Epidermal melanocyte (primary cell): ENCODE measurements around the gene FAM13C.
"Not testable (repeated sequence)": the region's sequence is repeated elsewhere in the genome, so short reads cannot be mapped to it uniquely, and the experiment has no call there.

Experiments used
- DNase-seq: peaks from one replicate; pipeline ENCODE4 v3.0.0; 2011; ENCODE audit warnings: low spot score; ENCODE audit not compliant: insufficient read length

FAM13C gene

GRCh38 chr10:59362144-59362958 is at the start of gene FAM13C:
TSS of gene FAM13C (minus strand) at chr10:59362549. CDS start at chr10:59362460, 89 bp downstream.
- DNase-seq, result no peak

DNA sequence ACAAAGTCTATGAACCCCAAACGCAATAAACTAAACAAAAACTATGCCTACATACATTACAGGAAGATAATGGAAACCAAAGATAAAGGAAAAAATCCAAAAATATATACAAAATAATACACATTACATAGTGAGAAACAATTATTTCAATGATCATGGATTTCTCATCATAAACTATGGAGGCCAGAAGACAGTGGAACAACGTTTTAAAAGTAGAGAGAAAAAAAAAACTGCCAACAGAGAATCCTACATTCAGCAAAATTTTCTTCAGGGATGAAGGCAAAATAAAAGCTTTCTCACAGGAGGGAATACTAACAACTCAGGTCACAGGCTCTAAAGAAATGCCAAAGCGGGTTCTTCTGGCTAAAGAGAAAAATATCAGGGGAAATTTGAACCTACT is 42.9 kb upstream of the FAM13C start:
- no peak for DNase-seq

DNA sequence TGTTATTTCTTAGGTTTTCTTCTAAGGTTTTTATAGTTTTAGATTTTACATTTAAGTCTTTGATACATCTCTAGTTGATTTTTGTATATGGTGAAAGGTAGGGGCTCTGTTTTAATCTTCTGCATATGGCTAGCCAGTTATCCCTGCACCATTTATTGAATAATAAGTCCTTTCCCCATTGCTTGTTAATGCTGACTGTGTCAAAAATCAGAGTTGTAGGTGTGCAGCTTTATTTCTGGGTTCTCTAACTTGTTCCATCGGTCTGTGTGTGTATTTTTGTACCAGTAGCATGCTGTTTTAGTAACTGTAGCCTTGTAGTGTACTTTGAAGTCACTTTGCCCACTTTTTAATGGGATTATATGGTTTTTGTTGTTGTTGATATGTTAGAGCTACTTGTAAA is 37.9 kb upstream of the FAM13C start:
- no peak for DNase-seq

- DNase-seq, result not testable (repeated sequence)
These were observed 37.0 kb upstream of the FAM13C start for GRCh38 chr10:59399329-59399728.

DNA sequence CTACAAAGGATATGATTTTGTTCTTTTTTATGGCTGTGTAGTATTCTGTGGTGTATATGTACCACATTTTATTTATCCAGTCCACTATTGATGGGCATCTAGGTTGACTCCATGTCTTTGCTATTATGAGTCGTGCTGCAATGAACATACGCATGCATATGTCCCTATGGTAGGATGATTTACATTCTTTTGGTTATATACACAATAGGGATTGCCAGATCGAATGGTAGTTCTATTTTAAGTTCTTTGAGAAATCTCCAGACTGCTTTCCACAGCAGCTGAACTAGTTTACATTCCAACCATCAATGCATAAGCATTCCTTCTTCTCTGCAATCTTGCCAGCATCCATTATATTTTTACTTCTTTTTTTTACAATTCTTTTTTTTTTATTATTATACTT is 35.6 kb upstream of the FAM13C start:
- DNase-seq, result no peak

- DNase-seq, result no peak
These were observed 33.6 kb upstream of the FAM13C start for GRCh38 chr10:59395984-59396383.

DNA sequence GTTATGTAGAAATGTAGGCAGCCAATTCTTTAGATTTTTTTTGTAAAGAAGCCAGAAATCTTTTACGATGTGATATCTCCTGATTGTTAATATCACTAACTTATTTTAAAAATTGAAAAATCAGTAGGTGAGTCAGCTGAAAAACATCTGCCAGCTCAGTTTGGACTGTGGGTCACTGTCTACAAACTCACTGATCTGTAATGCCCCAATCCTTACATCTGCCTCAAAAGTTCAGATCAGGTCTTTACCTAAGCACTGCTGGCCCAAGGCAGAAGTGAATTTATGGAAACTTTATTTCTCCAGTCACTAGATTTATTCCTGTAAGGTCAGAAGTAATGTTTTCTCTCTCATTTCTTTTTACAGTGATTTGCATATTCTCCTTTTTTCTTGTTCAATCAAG is 31.0 kb upstream of the FAM13C start:
- DNase-seq, result no peak

- DNase-seq, result no peak
These were observed 28.7 kb upstream of the FAM13C start for GRCh38 chr10:59391060-59391459.

GRCh38 chr10:59388671-59388976 is 26.3 kb upstream of the FAM13C start:
- DNase-seq, result no peak

DNA sequence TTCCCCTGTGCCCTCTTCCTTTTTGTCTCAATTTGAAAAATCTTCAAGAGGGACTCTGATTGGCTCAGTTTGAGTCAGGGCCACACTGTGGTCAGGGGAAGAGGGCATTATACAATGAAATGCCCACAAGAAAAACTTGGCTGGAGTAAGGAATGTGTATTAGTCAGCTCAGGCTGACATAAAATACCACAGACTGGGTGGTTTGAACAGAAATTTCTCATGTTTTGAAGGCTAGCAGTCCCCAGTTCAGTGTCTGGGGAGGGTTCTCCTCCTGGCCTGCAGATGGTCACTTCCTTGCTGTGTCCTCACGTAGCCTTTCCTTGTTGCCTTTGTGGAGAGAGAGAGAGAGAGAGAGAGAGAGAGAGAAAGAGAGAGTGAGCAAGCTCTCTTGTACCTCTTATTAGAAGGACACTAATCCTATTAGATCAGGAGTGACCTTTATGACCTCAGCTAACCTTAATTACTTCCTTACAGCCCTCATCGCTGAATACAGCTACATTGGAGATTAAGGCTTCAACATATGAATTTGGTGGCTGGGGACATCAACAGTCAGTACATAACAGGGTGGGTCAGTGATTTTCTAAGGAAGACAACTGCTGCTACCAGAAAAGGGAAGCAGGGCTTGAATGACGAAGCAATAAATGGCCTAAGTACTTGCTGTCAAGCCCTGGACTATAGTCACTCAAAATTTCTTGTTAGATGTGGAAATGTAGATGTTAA is 25.8 kb upstream of the FAM13C start:
- DNase-seq, result peak; percentile 20

GRCh38 chr10:59384761-59385160 is 22.4 kb upstream of the FAM13C start:
- DNase-seq, result no peak

DNA sequence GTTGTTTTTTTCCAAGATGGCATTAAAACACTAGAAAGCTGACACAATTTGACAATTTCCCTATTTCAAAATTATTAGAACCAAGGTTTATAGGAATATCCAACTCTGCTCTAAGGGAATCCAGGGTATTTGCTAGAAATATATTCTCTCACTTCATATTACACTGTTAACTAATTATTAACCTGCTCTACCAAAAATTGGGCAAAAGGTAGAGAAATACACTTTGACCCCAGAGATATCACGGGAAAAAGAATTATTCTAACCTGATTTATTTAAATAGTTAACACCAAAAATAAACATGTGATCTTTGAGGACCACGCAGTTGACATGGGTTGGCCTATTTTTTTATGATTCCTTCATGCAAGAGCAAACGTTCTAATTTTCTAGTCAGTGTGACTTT is 21.6 kb upstream of the FAM13C start:
- no peak for DNase-seq

- no peak for DNase-seq
These were observed 21.1 kb upstream of the FAM13C start for GRCh38 chr10:59383436-59383835.

DNA sequence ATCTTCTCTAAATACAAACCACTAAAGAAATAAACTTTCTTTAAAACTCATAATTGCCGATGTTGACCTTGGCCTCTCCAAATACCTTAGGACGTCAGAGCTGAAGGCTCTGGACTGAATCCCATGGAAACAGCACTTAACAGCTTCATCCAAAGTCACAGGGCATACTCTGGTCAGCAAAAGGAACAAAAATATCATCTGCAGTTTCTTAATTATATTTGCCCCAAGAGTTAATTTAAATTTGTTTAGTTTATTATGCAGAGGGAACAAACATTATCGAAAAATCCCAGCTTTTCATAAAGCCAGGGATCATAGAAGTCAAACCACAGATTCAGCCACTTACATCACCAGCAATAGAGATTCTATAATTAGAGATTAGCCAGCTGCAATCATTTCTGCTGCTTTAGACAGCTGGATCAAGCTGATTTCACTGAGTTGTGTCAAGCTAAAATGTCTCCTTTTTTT is 20.5 kb upstream of the FAM13C start:
- DNase-seq, result no peak

DNA sequence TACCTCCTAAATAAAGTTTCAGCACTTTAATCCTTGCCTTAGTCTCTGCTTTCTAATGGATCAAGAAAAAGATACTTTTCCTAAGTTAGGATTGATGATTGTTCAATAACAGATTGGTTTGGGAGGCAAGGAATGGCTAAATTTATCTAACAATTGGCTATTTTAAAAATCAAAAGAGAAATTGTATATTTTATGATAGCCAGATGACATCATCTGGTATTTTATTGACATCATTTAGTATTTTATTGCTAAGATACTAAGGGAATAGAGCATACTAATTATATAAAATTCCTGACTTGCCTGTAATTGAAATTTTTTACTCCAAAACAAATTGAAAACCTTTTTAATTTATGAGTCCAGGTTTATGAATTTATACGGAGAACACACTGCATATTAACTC is 19.3 kb upstream of the FAM13C start:
- no peak for DNase-seq

GRCh38 chr10:59376846-59377245 is 14.5 kb upstream of the FAM13C start:
- no peak for DNase-seq

- DNase-seq, result no peak
These were observed 13.6 kb upstream of the FAM13C start for GRCh38 chr10:59375990-59376389.

DNA sequence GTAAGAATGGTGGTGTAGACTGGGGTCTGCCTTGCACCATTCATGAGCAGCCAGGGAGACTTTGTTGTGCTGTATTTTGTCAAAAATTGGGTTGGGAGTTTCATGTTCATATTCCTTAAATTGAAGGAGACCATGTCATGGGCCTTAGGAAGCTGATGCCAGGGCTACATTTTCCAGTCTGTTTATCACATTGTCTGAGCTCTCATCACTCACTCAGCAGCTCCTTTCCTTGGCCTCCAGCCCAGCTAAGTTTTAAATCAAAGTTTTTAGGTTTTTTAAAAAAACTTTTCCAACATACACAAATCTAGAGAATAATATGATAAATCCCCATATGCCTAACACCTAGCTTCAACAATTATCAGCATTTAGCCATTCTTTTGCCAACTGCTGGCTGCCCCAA is 12.6 kb upstream of the FAM13C start:
- DNase-seq, result no peak

DNA sequence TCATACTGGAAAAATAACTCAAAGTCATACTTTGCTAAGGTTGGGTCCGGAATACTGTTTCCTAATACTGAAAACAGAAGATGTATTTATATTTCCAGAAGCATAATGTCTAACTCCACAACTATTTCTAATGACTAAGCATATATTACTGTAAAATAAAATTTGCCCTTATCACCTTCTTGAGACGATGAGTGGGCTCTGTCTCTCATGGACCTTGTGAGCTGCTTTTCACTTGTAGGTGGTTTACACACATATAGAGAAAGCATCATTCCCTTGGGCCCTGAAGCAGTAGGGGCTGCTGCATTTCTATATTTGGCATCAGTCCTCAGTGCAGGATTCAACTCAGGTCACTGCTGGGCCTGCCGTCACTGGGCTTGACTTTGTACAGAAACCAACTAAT is 10.7 kb upstream of the FAM13C start:
- DNase-seq, result no peak

- no peak for DNase-seq
These were observed 10.2 kb upstream of the FAM13C start for GRCh38 chr10:59372543-59372942.

- no peak for DNase-seq
These were observed 3.9 kb upstream of the FAM13C start for GRCh38 chr10:59366290-59366689.

- DNase-seq, result no peak
These were observed 1.2 kb upstream of the FAM13C start for GRCh38 chr10:59363446-59363958.

DNA sequence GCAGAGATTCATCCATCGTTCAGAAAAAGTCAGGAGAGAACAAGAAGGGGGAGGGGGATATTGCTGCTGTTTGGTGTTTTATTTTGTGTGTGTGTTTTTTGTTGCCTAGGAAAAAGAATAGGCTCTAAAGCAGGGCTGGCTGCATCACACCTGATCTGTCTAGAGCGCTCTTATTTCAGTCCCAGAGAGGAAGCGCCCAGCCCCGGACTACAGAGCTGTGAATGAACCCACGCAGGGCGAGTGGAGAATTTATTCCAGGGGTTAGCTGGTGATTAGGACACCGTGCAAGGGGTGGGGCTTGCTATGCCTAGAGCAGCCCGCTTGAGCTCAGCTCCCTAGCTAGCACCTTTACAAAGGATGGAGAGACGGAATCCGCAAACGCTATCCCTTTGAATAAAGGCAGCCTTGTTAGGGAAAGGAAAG is 621 bp upstream of the FAM13C start:
- no peak for DNase-seq
